K562 (cell line): ENCODE data around the gene TULP1. TPM values are rescaled to one million over a fixed set of nuclear protein-coding genes. Genes with fewer than 3 reads are reported as not detected.

Source experiments
- ARID4B ChIP-seq: sonication (generic); formaldehyde crosslinking; IDR thresholded peaks from 2 replicates; pipeline ENCODE4 v1.8.0; 2022; ENCODE audit warnings: mild to moderate bottlenecking, missing genetic modification reagents
- ELF1 ChIP-seq: fragments of 200-800 bp; sonication (Bioruptor generic); IDR thresholded peaks from 2 replicates; pipeline ENCODE4 v1.6.1; 2016; ENCODE audit warnings: missing genetic modification characterization, missing compliant biosample characterization
- ETS1 ChIP-seq: conservative IDR thresholded peaks from 2 replicates; pipeline ENCODE4 v1.6.1; 2011; ENCODE audit warnings: low read depth, mild to moderate bottlenecking, low read length; ENCODE audit not compliant: control insufficient read depth
- LARP7 ChIP-seq: fragments of 450-650 bp; IDR thresholded peaks from 2 replicates; pipeline ENCODE4 v1.6.1; 2016
- MLLT1 ChIP-seq, 2 experiments: fragments of 450-650 bp; IDR thresholded peaks; 2 replicates each; pipeline ENCODE4 v1.6.1; 2016
- MYC ChIP-seq, 2 experiments: fragments of 250-450 bp in 1 of 2; sonication (Bioruptor Pico) in 1 of 2; IDR thresholded peaks; 2 replicates each; pipeline versions ENCODE4 v1.5.1 to v1.6.1; 2012 to 2021; ENCODE audit warnings: low read depth in 2 of 2, borderline replicate concordance in 1 of 2, improper control_type of control experiment in 1 of 2, low read length in 1 of 2, mild to moderate bottlenecking in 1 of 2, moderate library complexity in 1 of 2
- NFRKB ChIP-seq: fragments of 450-650 bp; IDR thresholded peaks from 2 replicates; pipeline ENCODE4 v1.6.1; 2016; ENCODE audit warnings: low read depth
- SRSF3 ChIP-seq: fragments of 200-400 bp; formaldehyde crosslinking; IDR thresholded peaks from 2 replicates; pipeline ENCODE4 v1.6.1; 2016; ENCODE audit warnings: mild to moderate bottlenecking, low read length, moderate library complexity; ENCODE audit not compliant: insufficient read depth
- STAT5B ChIP-seq: fragments of 250-450 bp; sonication (Bioruptor Pico); IDR thresholded peaks from 2 replicates; pipeline ENCODE4 v1.8.0; 2021; ENCODE audit warnings: mild to moderate bottlenecking, inconsistent platforms
- THRB ChIP-seq: fragments of 450-650 bp; formaldehyde crosslinking; conservative IDR thresholded peaks from 2 replicates; pipeline ENCODE4 v1.4.0; 2022; ENCODE audit warnings: mild to moderate bottlenecking, missing genetic modification characterization
- USF1 ChIP-seq: sonication (generic); formaldehyde crosslinking; IDR thresholded peaks from 2 replicates; pipeline ENCODE4 v1.9.0; 2022; ENCODE audit warnings: mild to moderate bottlenecking, missing genetic modification reagents
- ZBTB8A ChIP-seq: fragments of 450-650 bp; IDR thresholded peaks from 2 replicates; pipeline ENCODE4 v1.6.1; 2018; ENCODE audit warnings: mild to moderate bottlenecking, moderate library complexity; ENCODE audit not compliant: partially characterized antibody
- ZC3H11A ChIP-seq: IDR thresholded peaks from 2 replicates; pipeline ENCODE4 v1.6.1; 2012; ENCODE audit warnings: low read depth, low read length, improper control_type of control experiment
- ZNF174 ChIP-seq: fragments of 250-450 bp; sonication (Bioruptor Pico); IDR thresholded peaks from 2 replicates; pipeline ENCODE4 v1.4.0; 2020; ENCODE audit warnings: mild to moderate bottlenecking
- ZNF280B ChIP-seq: fragments of 250-450 bp; sonication (Bioruptor Pico); IDR thresholded peaks from 2 replicates; pipeline ENCODE4 v1.5.1; 2021; ENCODE audit warnings: mild to moderate bottlenecking
- polyA plus RNA-seq, 8 experiments: library from polyadenylated mRNA; depleted of rRNA in 4 of 8; stranded (reverse) in 5 of 8; unstranded in 3 of 8; fragments of >200 nt; fragmentation: Nextera tagmentation in 2 of 8; fragmentation: Illumina TruSeq in 1 of 8; extraction: Ambion mirVana in 2 of 8; extraction: Trizol in 1 of 8; gene quantifications; 2 replicates each; pipeline versions ENCODE4 v1.2.1 to v1.2.3, GENCODE V29; 2011 to 2014; ENCODE audit warnings: inconsistent platforms in 1 of 8, missing spikeins in 1 of 8
- total RNA-seq, 7 experiments: library from RNA; depleted of rRNA in 6 of 7; stranded (reverse); fragments of >200 nt in 6 of 7; fragmentation: Illumina TruSeq in 2 of 7; extraction: Trizol in 2 of 7; gene quantifications; 2 replicates each; pipeline versions ENCODE4 v1.2.1 to v1.2.3, GENCODE V29; 2011 to 2021; ENCODE audit warnings: low replicate concordance in 1 of 7

Gene TULP1
- total and polyA plus RNA-seq, 9 of the 15 experiments (the other 6 are each of a cell fraction or from before 2014, with no cell fraction given): 0.06 to 0.17 (median 0.09) TPM; not detected in 6

- TF ChIP-seq THRB (CRISPR knock-in tag) (peak; percentile 72; the same call in 1 of the 2 replicates), MYC (IDR thresholded peaks at IDR 0.05; ENCODE audit: low read depth, low read length) (no peak), MYC (CRISPR knock-in tag; IDR thresholded peaks at IDR 0.05; ENCODE audit: borderline replicate concordance, low read depth) (no peak), LARP7 (no peak; the same call in 1 of the 2 replicates), USF1 (CRISPR knock-in tag) (0 out of 2 replicates have a peak, but pooled peaks have one; percentile 0), NFRKB (no peak), ARID4B (CRISPR knock-in tag) (no peak), ELF1 (tag) (no peak), STAT5B (CRISPR knock-in tag) (no peak), ETS1 (0 out of 2 replicates have a peak, but pooled peaks have one; percentile 19), ZBTB8A (no peak), ZC3H11A (no peak), ZNF280B (CRISPR knock-in tag) (no peak), MLLT1 (IDR thresholded peaks at IDR 0.05) (peak in 1 of 2 experiments; percentile 43; a peak in 2 of 4 replicates), ZNF174 (CRISPR knock-in tag) (no peak), SRSF3 (peak; percentile 19; the same call in 1 of the 2 replicates)
Observed at GRCh38 chr6:35468980-35469750, 43.5 kb downstream of the TULP1 start (continued).
